HG03354 (cell line): ENCODE results near the gene TRIM41.

Experiments
- ATAC-seq: cut with Tn5 transposase; IDR thresholded peaks from one replicate; pipeline ENCODE4 v1.9.1; 2021; ENCODE audit warnings: mild to moderate bottlenecking; ENCODE audit not compliant: unreplicated experiment, poor library complexity, severe bottlenecking

The TRIM41 gene

DNA sequence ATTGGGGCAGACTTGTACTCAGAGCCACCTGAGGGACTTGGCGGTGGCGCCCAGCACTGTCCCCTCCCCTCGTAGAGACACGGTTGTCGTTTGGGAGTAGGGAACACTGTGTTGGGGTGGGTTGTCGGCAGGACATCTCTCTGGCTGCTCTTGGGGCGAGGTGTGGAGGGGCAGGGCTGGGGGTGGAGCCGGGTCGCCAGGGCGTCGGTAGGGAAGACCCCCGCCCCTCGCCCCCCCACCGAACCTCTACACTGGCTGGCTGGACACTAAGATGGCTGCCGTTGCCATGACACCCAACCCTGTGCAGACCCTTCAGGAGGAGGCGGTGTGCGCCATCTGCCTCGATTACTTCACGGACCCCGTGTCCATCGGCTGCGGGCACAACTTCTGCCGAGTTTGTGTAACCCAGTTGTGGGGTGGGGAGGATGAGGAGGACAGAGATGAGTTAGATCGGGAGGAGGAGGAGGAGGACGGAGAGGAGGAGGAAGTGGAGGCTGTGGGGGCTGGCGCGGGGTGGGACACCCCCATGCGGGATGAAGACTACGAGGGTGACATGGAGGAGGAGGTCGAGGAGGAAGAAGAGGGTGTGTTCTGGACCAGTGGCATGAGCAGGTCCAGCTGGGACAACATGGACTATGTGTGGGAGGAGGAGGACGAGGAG, 778 bp downstream of the TRIM41 start:
- ATAC-seq, result peak; percentile 1

DNA sequence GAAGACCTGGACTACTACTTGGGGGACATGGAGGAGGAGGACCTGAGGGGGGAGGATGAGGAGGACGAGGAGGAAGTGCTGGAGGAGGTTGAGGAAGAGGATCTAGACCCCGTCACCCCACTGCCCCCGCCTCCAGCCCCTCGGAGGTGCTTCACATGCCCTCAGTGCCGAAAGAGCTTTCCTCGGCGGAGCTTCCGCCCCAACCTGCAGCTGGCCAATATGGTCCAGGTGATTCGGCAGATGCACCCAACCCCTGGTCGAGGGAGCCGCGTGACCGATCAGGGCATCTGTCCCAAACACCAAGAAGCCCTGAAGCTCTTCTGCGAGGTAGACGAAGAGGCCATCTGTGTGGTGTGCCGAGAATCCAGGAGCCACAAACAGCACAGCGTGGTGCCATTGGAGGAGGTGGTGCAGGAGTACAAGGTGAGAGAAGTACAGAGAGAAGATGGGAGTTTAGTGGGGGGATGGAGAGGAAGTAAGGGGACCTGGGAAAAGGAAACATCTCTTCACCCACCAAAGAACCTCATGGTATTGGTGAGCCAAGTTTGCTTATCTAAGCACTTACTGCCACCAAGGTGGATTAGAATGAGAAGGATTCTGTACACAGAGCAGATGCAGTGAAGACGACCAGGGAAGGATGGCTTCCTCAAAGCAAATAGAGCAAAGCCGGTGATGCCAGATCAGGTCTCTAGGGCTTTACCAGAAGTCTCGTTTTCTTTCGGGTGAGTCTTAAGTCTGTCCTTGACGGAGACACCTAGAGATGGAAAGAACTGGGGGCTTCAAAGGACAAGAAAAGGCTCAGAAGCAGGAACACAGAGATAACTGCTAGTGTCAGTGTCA, 1.5 kb downstream of the TRIM41 start:
- ATAC-seq, result no peak

DNA sequence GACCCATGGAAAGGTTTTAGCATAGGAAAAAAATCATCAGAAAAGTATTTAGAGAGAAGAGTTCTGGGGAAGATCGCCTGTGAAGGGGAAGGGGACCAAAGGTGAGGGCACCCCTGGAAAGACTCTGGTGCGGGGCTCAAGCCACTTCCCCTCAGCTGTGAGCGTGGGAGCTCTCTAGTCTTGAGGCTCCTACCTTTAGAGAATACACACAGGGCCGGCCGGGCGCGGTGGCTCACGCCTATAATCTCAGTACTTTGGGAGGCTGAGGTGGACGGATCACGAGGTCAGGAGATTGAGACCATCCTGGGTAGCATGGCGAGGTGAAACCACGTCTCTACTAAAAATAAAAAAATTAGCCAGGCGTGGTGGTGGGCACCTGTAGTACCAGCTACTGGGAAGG, 6.9 kb downstream of the TRIM41 start:
- no peak for ATAC-seq

DNA sequence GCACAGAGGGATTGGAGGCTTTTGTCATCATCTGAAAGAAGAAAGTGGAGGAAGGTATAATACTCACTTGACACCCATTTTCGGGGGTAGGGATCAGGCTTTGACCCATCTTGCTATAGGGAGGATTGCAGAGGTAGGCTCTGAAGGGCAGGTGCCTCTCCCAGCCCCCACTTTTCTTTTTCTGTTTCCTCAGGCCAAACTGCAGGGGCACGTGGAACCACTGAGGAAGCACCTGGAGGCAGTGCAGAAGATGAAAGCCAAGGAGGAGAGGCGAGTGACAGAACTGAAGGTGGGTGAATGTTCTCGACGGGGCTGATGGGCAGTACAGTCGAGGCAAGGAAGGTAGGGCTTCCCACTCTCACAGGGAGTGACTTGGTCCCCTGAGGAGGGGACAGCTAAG, 7.5 kb downstream of the TRIM41 start:
- no peak for ATAC-seq

DNA sequence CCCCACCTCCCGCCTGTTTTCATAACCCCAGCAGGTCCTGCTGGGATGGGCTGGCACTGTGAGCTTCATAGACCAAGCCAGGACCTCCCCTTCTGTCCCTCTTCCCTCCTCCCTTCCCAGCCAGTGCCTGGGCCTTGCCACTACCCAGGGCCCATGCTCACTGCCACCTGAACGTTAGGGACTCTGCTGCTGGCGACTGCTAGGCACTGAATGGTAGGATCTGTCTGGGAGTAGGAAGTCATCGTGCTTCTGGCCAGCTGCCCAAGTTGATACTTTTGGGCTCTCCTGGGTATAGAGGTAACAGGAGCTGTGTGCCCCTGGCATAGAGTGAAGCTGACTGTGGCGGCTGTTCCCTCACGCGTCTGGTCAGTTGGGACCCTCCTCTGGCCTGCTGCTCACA, 8.4 kb downstream of the TRIM41 start:
- ATAC-seq, result no peak

DNA sequence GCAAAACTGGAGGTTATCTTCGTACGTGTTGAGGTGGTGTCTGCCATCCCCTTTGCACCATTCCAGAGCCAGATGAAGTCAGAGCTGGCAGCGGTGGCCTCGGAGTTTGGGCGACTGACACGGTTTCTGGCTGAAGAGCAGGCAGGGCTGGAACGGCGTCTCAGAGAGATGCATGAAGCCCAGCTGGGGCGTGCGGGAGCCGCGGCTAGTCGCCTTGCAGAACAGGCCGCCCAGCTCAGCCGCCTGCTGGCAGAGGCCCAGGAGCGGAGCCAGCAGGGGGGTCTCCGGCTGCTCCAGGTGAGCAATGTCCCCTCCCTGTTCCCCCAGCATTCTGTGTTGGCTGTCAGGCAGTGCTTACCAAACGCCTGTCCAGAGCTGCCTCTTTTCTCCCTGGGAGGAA, 9.5 kb downstream of the TRIM41 start:
- ATAC-seq, result no peak

DNA sequence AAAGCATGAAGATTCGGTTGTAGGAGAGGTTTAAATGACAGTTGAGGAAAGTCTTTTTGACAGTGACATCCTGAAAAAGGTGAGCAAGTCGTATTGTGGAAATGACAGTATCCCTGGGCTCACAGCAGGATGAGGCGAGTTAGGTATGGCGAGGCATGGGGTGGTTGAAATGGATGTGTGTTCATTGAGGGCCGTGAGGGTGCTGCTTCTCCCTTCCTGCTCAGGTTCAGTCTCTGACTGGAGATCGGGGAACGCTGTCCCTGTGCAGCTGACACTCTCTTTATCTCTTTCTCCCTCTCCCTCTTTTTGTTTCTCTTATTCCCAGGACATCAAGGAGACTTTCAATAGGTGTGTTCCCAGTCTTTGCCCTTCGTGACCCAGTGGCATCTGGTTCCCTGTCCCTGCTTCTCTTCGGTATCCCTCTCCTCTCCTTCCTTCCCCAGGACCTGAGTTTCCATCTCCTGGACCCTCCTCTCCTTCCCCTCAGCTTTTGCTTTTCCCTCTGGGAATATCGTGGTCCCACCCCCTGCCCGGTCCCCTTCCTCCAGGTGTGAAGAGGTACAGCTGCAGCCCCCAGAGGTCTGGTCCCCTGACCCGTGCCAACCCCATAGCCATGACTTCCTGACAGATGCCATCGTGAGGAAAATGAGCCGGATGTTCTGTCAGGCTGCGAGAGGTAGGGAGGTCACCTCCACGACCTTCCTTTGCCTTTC, 10.2 kb downstream of the TRIM41 start:
- no peak for ATAC-seq

DNA sequence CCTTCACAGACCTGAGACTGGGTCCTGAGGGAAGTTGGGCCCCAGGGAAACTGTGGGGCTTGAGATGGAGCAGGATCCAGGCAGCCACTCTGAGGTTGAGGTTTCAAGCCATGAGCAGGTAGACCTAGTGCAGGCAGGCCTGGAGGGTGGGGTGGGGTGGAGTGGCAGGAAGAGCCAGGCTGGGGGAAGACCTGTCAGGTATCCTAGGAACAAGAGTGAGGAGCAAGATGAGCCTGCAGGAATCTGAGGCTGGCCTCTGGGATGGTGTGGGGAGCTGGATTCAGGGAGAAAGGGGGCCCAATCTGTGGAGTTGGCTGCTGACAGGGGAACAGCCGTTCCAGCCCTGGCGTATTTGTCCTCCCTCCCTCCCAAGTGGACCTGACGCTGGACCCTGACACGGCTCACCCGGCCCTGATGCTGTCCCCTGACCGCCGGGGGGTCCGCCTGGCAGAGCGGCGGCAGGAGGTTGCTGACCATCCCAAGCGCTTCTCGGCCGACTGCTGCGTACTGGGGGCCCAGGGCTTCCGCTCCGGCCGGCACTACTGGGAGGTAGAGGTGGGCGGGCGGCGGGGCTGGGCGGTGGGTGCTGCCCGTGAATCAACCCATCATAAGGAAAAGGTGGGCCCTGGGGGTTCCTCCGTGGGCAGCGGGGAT, 10.8 kb downstream of the TRIM41 start:
- ATAC-seq, result no peak

DNA sequence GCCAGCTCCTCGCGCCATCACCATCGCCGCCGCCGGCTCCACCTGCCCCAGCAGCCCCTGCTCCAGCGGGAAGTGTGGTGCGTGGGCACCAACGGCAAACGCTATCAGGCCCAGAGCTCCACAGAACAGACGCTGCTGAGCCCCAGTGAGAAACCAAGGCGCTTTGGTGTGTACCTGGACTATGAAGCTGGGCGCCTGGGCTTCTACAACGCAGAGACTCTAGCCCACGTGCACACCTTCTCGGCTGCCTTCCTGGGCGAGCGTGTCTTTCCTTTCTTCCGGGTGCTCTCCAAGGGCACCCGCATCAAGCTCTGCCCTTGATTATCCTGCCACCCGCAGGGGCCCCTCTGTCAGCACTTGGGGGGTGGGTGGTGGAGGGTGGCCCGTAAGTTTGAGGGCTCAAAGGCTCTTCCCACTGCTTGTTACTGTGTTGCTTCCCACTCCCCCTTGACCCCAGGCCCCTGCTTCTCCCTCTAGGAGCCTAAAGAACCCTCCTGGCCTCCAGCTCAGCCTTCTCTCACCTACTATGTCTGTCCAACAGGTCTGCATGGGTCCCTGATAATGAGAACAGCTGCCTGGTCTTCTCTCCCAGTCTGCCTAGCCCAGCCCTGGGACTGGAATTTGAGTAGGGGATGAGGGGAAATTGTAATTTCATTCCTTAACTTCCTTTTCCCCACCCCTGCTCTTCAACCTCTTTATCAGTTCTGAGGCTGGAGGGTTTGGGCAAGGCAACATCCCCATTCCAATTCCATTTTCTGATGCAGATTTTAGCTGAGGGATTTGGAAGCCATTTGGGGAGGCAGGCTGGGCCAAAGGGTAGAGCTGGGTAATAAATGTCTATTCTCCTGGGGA, 11.6 kb downstream of the TRIM41 start:
- no peak for ATAC-seq

DNA sequence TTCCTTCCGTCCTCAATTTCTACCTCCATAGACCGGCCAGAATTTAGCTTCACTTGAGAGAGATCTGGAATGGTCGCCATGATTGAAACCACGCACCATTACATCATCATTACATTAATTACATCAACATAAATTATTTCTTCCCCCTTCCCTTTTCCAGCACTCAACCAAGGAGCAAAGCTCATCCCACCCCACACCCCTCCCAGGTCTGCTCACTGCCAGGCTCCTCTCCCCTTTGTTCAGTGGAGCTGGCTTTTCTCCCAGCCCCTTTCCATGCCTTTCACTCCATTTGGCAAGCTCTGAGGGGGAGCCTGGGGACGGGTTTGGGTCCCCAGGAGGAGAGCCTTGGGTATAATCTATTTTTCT, 12.2 kb downstream of the TRIM41 start:
- no peak for ATAC-seq

DNA sequence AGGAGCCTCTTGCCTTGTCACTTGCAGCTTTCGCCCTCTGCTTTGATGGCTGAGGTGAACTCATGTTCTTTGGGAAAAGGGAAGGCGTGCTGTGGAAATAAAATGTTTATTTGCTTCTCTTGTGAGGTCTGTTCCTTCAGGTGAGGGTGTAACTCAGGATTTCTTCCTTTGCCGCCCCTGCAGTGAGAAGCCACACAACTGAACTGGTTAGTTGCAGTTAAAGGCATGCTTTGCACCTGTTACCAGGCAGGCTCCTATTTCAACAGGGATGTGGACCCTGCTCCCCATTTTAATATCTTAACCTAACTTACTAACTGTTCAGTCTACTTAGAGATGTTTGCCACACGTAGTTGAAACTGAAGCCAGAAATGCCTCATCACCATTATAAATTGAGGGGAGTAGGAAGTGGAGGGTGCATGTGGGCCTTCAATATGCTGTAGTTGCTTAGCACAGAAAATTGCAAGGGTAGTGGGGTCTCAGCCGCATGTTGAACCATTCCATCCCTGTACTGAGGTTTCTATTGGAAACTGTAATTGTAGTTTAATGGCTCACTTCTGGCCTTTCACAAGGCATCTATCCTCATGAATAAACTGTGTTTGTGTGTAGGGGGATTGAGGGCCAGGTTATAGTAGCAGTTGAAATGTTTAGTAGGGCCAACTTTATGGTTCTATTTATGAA, 12.7 kb downstream of the TRIM41 start:
- no peak for ATAC-seq

DNA sequence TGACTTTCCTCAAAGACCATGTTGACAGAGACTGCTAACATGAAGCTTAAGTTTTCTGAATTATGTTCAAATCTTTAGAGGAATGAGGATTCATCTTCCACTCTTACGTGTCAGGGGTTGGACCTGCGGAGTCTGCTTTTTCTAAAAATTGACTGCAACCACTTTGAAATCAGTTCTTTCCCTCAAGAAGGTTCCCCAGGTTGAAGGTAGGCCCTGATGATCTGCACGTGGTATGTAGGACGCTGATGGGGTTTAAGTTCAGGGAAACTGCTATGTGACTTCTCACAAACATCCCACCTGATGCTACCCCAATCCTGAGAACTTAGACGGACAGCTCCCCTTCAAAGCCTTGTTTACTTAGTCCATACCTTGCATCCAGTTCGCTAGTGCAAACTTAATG, 13.4 kb downstream of the TRIM41 start:
- ATAC-seq, result no peak

DNA sequence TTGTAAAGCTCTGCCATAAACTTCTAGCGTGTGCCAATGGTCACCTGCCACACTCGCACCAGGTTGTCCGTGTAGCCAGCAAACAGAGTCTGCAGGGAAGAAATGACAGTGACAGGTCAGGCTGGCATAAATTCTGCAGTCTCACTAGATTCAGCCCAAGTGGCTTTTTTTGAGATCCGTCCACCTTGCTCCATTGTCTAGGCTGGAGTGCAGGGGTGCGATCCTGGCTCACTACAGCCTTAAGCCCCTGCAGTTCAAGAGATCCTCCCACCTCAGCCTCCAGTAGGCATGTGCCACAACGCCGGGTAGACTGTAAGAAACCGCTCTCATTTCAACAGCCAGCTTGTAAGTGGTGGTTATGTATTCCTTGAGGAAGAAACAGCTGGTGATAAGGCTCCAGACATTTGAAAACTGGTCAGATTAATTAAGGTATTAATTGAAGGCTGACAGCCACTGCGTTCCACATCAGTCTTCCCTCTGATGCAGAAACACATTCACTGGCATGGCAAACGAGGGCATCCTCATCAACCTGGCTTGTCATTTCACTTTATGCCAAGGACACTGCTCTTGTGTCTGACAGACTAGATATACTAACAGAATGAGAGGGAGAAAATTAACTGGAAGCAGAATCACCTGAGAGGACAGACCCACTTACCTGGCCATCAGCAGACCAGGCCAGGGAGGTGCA, 14.0 kb downstream of the TRIM41 start:
- no peak for ATAC-seq

DNA sequence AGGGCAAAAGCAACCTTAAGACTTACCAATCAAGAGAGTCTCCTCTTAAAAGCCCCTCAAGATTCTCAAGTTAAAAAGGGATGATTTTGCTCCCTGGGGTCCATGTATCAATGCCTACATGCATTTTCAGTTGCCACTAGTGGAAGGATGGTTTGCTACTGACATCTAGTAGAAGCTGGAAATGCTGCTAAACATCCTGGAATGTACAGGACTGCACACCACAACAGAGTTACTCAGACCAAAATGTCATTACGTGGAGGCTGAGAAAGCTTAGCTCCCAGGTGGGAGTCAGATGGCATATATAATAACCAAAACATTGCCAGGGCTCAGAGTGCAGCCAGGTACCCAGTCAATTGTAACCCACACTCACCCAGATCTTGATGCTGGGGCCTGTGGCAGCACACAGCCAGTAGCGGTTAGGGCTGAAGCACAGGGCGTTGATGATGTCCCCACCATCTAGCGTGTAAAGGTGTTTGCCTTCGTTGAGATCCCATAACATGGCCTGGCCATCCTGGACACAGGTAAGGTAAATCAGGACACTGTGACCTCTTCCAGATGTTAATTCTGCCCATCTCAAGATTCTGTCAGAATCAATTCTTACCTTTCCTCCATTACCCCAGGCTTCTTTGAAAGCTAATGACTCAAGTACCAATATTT, 14.8 kb downstream of the TRIM41 start:
- ATAC-seq, result no peak

DNA sequence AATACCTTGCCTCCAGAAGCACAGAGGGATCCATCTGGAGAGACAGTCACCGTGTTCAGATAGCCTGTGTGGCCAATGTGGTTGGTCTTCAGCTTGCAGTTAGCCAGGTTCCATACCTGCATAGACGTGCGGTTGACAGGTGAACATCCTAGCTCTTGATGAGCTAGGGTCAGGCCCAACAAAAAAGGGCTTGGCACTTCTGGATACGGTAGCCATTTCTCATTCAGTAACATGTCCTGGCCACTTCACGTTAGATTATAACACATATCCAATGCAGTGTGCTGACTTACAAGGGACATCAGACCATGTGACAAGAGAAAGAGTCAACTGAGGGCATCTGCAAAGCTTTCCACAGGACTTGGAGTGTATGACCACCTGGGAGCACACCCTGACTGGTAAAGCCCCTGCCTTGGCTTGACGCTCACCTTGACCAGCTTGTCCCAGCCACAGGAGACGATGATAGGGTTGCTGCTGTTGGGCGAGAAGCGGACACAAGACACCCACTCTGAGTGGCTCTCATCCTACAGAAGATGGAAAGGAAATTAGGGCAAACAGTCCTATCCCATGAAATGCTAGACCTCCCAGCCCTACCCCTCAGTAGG, 16.1 kb downstream of the TRIM41 start:
- ATAC-seq, result no peak

DNA sequence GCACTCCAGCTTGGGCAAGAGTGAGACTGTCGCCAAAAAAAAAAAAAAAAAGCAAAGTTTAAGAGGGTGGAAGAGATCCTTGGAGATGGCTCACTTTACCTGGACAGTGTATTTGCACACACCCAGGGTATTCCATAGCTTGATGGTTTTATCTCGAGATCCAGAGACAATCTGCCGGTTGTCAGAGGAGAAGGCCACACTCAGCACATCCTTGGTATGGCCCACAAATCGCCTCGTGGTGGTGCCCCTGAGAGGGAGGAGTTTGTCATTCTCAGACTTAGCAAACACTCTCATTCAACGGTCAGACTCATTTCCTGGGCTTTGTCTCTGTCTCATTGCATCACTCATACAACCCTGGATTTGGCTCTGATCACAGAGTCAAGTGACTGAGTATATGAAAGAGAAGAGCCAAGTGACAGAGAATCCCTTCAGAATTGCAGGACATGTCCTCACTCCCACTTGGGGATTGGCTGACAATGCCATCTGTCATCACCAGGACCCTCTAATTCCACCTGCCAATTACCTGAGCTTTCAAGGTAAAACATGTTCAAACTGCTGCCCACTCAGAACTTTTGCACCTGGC, 18.4 kb downstream of the TRIM41 start:
- ATAC-seq, result no peak

DNA sequence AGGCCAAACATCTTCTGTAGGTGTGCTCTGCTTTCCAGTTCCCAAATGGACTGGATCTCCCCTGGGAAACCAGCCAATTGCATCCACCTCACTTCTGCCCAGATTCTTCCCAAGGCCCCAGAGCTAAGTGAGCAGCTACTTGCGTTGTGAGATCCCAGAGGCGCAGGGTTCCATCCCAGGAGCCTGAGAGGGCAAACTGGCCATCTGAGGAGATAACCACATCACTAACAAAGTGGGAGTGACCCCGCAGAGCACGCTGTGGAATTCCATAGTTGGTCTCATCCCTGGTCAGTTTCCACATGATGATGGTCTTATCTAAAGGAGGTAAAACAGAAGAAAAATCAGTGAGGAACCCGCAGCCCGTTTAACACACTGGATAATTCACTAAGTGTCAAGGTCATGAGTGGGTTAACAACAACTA, 19.0 kb downstream of the TRIM41 start:
- ATAC-seq, result no peak
